Stimulated activated CD8-positive, alpha-beta memory T cell treated with anti-CD3 and anti-CD28 coated beads, Interleukin-15, amount 100 ng/mL, for 48 hours (primary cell): Measurements from ENCODE around the gene IMPG1.

Experiments
- DNase-seq, 2 donors: peaks; one replicate each; pipeline ENCODE4 v3.0.0-alpha.2; 2020; ENCODE audit warnings: low read depth in 2 of 2

IMPG1 gene

DNA sequence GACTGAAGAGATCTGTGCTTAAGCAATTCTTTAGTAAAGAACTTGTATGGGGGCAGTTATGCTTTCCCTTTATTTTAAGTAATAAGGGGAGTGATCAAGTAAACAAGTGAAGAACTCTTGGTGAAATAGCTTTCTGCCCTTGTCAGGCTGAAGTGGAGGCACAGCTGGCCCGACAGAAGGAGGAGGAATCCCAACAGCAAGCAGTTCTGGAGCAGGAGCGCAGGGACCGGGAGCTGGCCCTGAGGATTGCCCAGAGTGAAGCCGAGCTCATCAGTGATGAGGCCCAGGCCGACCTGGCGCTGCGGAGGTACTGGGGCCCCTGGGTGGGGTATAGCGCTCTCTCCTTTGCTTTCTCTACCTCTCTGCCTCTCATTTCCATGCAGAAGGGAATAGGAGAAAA is 180.1 kb downstream of the IMPG1 start:
- no peak for DNase-seq

DNA sequence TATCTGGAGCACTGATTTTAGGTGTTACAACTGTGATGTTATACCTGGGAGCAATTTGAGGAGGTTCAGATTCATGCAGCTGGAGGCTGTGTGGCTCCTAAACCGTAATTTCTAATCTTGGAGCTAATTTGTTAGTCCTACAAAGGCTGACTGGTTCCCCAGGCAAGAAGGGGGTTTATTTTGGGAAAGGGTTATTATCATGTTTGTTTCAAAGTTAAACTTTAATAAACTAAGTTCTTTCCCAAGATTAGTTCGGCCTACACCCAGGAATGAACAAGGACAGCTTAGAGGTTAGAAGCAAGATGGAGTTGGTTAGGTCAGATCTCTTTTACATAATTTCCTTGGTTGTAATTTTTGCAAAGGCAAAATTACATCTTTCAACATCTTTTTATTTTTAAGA is 187.6 kb downstream of the IMPG1 start:
- DNase-seq, result no peak

DNA sequence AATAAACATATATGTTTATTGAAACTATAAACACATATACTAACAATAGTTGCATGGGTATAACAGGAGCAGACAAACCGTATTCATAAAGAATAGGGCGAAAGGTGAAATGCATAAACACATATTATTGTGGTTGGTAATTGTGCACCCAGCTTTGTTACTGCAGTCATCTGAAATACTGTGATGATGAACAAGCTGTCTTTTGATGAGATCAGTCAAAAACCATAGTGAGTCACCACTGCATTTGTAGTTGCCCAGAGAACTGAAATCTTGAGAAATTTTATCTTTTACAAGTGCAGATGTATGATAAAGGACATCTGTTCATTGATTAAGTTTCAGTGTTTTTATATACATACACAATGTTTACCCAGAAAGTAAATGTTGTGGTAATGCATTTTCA is 189.7 kb downstream of the IMPG1 start:
- no peak for DNase-seq

GRCh38 chr6:75880305-75880704 is 192.2 kb downstream of the IMPG1 start:
- DNase-seq, result no peak

GRCh38 chr6:75876152-75876551 is 196.3 kb downstream of the IMPG1 start:
- DNase-seq, result no peak

DNA sequence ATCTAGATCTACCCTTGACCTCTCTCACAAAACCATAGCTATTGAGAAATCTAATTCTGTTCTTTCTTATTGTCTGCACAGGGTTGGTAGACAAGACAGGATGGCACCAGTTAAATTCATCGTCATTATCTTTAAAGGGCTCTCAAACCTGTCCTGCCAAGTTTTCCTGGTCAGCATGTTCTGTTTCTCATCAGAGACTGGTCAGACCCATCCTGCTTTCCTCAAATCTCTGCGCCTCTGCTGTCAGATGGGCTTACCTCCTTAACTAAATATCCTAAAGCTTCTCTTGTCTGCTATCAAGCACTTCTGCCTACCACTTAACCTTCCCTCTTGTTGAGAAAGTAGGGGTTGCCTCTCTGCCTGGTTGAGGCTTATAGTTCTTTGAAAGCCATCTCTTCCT is 198.2 kb downstream of the IMPG1 start:
- no peak for DNase-seq
